Fibroblast of pulmonary artery (primary cell): Measurements from ENCODE around the gene TMEM131L.
A peak's percentile ranks its signal among the peaks of the same experiment; 100 is the strongest.
"Not testable (repeated sequence)": the region's sequence is repeated elsewhere in the genome, so short reads cannot be mapped to it uniquely, and the experiment has no call there.

ENCODE experiments used
- DNase-seq: peaks from one replicate; pipeline ENCODE4 v3.0.0-alpha.2; 2010; ENCODE audit warnings: low read depth
- H3K4me3 ChIP-seq: replicated peaks from 2 replicates; pipeline ENCODE4 v1.5.1; 2011; ENCODE audit warnings: low read depth, mild to moderate bottlenecking, control low read depth, low read length, moderate library complexity
- TF ChIP-seq, protein P1 (sequence below): IDR thresholded peaks from 2 replicates; pipeline ENCODE4 v1.5.1; 2011; ENCODE audit warnings: mild to moderate bottlenecking, control low read depth, low read length, inconsistent platforms; ENCODE audit errors: missing control alignments

The TMEM131L gene, protein sequence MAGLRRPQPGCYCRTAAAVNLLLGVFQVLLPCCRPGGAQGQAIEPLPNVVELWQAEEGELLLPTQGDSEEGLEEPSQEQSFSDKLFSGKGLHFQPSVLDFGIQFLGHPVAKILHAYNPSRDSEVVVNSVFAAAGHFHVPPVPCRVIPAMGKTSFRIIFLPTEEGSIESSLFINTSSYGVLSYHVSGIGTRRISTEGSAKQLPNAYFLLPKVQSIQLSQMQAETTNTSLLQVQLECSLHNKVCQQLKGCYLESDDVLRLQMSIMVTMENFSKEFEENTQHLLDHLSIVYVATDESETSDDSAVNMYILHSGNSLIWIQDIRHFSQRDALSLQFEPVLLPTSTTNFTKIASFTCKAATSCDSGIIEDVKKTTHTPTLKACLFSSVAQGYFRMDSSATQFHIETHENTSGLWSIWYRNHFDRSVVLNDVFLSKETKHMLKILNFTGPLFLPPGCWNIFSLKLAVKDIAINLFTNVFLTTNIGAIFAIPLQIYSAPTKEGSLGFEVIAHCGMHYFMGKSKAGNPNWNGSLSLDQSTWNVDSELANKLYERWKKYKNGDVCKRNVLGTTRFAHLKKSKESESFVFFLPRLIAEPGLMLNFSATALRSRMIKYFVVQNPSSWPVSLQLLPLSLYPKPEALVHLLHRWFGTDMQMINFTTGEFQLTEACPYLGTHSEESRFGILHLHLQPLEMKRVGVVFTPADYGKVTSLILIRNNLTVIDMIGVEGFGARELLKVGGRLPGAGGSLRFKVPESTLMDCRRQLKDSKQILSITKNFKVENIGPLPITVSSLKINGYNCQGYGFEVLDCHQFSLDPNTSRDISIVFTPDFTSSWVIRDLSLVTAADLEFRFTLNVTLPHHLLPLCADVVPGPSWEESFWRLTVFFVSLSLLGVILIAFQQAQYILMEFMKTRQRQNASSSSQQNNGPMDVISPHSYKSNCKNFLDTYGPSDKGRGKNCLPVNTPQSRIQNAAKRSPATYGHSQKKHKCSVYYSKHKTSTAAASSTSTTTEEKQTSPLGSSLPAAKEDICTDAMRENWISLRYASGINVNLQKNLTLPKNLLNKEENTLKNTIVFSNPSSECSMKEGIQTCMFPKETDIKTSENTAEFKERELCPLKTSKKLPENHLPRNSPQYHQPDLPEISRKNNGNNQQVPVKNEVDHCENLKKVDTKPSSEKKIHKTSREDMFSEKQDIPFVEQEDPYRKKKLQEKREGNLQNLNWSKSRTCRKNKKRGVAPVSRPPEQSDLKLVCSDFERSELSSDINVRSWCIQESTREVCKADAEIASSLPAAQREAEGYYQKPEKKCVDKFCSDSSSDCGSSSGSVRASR (N-terminal part only)

DNA sequence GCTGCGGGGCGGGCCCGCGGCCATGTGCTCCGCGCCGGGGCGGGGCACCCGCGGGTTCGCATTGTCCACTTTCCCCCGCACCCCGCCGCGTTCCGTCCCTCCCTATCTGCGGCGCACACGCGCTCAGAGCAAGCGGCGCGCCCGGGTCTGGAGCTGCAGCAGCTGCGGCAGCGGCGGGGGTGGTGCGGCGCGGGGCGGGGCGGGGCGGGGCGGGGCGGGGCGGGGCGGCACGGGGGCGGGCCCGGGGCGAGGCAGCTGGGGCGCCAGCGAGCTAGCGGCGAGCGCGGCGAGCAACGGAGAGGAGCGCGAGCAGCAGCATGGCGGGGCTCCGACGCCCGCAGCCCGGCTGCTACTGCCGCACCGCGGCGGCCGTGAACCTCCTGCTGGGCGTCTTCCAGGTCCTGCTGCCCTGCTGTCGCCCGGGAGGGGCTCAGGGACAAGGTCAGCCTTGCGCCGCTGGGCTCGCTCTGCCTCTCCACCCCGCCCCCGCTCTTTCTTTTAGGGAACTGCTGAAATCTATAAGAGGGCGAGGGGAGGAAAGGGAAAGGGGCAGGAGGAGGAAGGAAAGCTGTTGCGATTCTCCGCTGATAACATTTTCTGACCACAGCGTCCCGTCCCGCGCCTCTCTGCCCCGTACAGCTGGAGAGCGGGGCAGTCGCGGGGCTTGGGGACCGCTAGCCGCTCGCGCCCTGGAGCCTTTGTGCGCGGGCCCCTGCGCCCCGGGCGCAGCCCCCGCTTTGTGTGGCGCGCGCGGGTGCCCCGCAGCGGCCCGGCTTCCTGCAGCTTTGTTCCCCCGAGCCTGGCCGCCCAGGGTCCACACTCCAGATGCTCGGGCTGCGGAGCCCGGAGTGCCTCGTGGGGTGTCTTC, at the start of gene TMEM131L:
TMEM131L (plus strand) TSS at position 280 of the 868 bp plus-strand sequence; CDS start at position 318, 38 bp downstream.
- DNase-seq, result peak; percentile 64
- peak within 1 kb of the TSS; percentile 84 for H3K4me3 ChIP-seq
- TF ChIP-seq, protein P1, sequence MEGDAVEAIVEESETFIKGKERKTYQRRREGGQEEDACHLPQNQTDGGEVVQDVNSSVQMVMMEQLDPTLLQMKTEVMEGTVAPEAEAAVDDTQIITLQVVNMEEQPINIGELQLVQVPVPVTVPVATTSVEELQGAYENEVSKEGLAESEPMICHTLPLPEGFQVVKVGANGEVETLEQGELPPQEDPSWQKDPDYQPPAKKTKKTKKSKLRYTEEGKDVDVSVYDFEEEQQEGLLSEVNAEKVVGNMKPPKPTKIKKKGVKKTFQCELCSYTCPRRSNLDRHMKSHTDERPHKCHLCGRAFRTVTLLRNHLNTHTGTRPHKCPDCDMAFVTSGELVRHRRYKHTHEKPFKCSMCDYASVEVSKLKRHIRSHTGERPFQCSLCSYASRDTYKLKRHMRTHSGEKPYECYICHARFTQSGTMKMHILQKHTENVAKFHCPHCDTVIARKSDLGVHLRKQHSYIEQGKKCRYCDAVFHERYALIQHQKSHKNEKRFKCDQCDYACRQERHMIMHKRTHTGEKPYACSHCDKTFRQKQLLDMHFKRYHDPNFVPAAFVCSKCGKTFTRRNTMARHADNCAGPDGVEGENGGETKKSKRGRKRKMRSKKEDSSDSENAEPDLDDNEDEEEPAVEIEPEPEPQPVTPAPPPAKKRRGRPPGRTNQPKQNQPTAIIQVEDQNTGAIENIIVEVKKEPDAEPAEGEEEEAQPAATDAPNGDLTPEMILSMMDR, result no peak

DNA sequence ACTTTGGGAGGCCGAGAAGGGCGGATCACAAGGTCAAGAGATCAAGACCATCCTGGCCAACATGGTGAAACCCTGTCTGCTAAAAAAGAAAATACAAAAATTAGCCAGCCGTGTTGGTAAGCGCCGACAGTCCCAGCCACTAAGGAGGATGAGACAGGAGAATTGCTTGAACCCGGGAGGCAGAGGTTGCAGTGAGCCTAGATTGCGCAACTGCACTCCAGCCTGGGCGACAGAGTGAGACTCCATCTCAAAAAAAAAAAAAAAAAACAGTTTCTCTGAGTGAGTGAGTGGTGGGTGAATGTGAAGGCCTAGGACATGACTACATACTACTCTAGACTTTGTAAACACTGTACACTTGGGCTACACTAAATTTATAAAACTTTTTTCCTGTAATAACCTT, 49.7 kb upstream of the TMEM131L start:
- not testable (repeated sequence) for DNase-seq, H3K4me3 ChIP-seq

DNA sequence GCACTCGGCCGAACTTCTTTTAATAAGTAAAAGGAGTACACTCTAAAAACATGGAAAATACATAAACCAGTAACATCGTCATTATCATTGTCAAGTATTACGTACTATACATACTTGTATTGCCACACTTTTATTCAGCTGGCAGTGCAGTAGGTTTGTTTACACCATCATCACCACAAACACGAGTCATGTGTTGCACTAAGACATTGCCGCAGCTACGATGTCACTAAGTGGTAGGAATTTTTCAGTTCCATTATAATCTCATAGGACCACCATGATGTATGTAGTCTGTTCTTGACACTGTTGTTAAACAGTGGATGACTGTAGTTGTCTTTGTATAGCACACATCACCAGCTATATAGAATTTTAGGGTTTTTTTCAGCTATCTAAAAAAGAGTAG, 48.0 kb upstream of the TMEM131L start:
- TF ChIP-seq, protein P1, result no peak
- DNase-seq, result peak; percentile 21

DNA sequence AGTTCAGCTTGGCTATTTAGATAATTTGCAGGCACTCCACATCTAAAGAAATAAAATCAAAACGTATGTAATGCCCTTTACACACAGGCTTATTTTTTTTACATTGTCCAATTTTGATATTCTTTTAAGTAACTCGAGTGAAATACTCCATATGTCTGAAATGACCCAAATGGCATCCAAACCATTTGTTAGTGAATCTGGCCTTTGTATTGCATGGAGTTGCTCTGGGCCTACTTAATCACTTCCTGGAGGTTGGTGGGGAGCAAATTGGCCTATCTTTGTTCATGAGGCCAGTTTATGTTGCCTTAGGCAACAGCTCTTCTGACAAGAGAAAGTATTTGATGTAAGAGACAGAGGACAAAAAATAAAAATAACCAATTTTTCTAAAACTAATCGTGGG, 47.6 kb upstream of the TMEM131L start:
- DNase-seq, result peak; percentile 59

More for the DNA sequence above, 48.0 kb upstream of the TMEM131L start:
- H3K4me3 ChIP-seq, result no peak overlapping the region

DNA sequence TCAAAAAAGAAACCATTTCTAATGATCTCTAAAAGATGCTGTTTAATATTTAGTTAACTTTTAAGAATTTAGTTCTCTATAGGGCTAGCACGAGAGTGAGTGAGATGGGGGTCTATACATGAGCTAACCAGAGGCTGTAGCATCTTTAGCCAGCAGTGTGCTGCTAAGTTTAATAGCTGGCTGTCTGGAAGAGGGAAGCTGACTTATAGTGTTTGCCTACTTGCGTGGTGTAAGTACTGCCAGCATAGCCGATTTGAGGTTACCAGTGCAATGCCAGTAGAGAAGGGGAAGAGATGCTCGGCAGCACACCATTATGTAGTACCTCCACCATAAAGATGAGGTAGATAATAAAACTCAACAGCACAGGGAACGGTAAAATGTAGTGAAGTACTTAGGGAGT, 47.1 kb upstream of the TMEM131L start:
- TF ChIP-seq, protein P1, result no peak
- DNase-seq, result no peak
- no peak overlapping the region for H3K4me3 ChIP-seq

More for the DNA sequence above, 47.6 kb upstream of the TMEM131L start:
- TF ChIP-seq, protein P1, result no peak
- H3K4me3 ChIP-seq, result no peak overlapping the region

DNA sequence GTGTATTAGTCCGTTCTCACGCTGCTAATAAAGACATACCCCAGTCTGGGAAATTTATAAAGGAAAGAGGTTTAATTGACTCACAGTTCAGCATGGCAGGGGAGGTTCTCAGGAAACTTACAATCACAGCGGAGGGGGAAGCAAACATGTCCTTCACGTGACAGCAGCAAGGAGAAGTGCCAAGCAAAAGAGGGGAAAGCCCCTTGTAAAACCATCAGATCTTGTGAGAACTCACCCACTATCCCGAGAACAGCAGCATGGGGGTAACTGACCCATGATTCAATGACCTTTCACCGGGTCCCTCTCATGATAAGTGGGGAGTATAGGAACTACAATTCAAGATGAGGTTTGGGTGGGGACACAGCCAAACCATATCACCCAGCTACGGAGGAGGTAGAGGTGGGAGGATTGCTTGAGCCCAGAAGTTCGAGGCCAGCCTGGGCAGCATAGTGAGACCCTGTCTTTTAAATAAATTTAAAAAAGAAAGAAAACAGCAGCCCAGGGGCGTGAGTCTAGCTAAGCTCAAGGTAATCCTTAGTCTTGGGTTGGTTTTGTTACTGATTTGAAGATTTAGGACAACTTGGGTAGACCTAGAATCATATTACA, 46.4 kb upstream of the TMEM131L start:
- DNase-seq, result no peak
- no peak overlapping the region for H3K4me3 ChIP-seq
- TF ChIP-seq, protein P1, result no peak
